Measurements from ENCODE around the gene SPA17. TPM values are rescaled to one million over a fixed set of nuclear protein-coding genes. Genes with fewer than 3 reads are reported as not detected.

The SPA17 gene
- total RNA-seq, 1 experiment from 2014 or later = 22.9 TPM

- Histone ChIP-seq H3K27me3 (replicated peaks; ENCODE audit: insufficient read depth, low read depth, low read length, poor library complexity) (no peaks in the 10 kb centered on the region), H3K4me3 (ENCODE audit: low read depth, low read length, poor library complexity, severe bottlenecking) (peak overlapping the region; percentile 81), H3K9me3 (ENCODE audit: low read depth, low read length, poor library complexity, severe bottlenecking) (no peaks in the 10 kb centered on the region), H3K27ac (ENCODE audit: low read depth, low read length, poor library complexity, severe bottlenecking) (no peak overlapping the region), H3K36me3 (ENCODE audit: insufficient read depth, low read length, poor library complexity, severe bottlenecking) (no peaks in the 10 kb centered on the region), H3K4me1 (ENCODE audit: insufficient read depth, low read length, poor library complexity, severe bottlenecking) (peaks cover 22% of the 10 kb centered on the region)
- no peak for TF ChIP-seq CTCF (conservative IDR thresholded peaks at IDR 0.05; ENCODE audit: low read depth, low read length)
- no peak for TF ChIP-seq EZH2 (IDR thresholded peaks at IDR 0.05; ENCODE audit: borderline replicate concordance, low read depth, low read length, poor library complexity, severe bottlenecking)
- intact Hi-C loops (cut with micrococcal nuclease; ENCODE audit: unreplicated experiment) = no loop called here
- POLR2A ChIA-PET (ENCODE audit: low non-redundant PET) = no interaction called here
- DNase-seq (ENCODE audit: low spot score) = no peak
- BruUV-seq (replicated peaks) = no TSS peak
- CTCF ChIA-PET = interaction anchor here (0.6 kb wide), 1 partner anchor 68 kb away, joined by 7 read pairs; no protein-coding TSS in a partner anchor
These were observed 65.2 kb downstream of the SPA17 start for GRCh38 chr11:124738713-124739478.

- CTCF ChIA-PET = no interaction called here
These were observed 66.0 kb downstream of the SPA17 start, which contains the start of gene NRGN for GRCh38 chr11:124739479-124740276. Gene NRGN (plus strand): TSS chr11:124739942. CDS start chr11:124740085, 143 bp downstream.

More at GRCh38 chr11:124739479-124740276, 66.0 kb downstream of the SPA17 start, which contains the start of gene NRGN:
- peak; percentile 98 for DNase-seq (ENCODE audit: low spot score)
- POLR2A ChIA-PET (ENCODE audit: low non-redundant PET) = no interaction called here
- BruUV-seq (replicated peaks) = no TSS peak
- H3K4me1 ChIP-seq (ENCODE audit: insufficient read depth, low read length, poor library complexity, severe bottlenecking) = peaks cover 22% of the 10 kb centered on the region
- H3K27me3 ChIP-seq (replicated peaks; ENCODE audit: insufficient read depth, low read depth, low read length, poor library complexity) = no peaks in the 10 kb centered on the region
- intact Hi-C loops (cut with micrococcal nuclease; ENCODE audit: unreplicated experiment) = no loop called here
- peak within 1 kb of the TSS; percentile 81 for H3K4me3 ChIP-seq (ENCODE audit: low read depth, low read length, poor library complexity, severe bottlenecking)
- no peaks in the 10 kb centered on the region for H3K36me3 ChIP-seq (ENCODE audit: insufficient read depth, low read length, poor library complexity, severe bottlenecking)
- no peaks in the 10 kb centered on the region for H3K9me3 ChIP-seq (ENCODE audit: low read depth, low read length, poor library complexity, severe bottlenecking)
- peak within 1 kb of the TSS; percentile 9 for H3K27ac ChIP-seq (ENCODE audit: low read depth, low read length, poor library complexity, severe bottlenecking)
- TF ChIP-seq CTCF (conservative IDR thresholded peaks at IDR 0.05; ENCODE audit: low read depth, low read length) = no peak
- TF ChIP-seq EZH2 (IDR thresholded peaks at IDR 0.05; ENCODE audit: borderline replicate concordance, low read depth, low read length, poor library complexity, severe bottlenecking) = no peak

All from A673 (cell line).